ENCODE measurements around the gene UTP4. TPM values are rescaled to one million over a fixed set of nuclear protein-coding genes. Genes with fewer than 3 reads are reported as not detected.

Gene UTP4
- total RNA-seq, 3 donors from 2014 or later, result 24.6 to 34.1 (median 33.9) TPM

- Histone ChIP-seq H3K27ac (no peak overlapping the region), H3K4me3 (no peak overlapping the region), H3K27me3 (no peaks in the 10 kb centered on the region), H3K36me3 (no peaks in the 10 kb centered on the region), H3K9me3 (no peaks in the 10 kb centered on the region), H3K4me1 (peaks cover 0 to 9% of the 10 kb centered on the region in 2 donors)
- intact Hi-C loops (cut with DNase I; ENCODE audit: low total_unique reads), result no loop called here
- DNase-seq (ENCODE audit: low spot score in 2 of 2), result no peak
- TF ChIP-seq POLR2AphosphoS5 (IDR thresholded peaks at IDR 0.05), result no peak
- TF ChIP-seq POLR2A (IDR thresholded peaks at IDR 0.05), result no peak
- TF ChIP-seq CTCF (IDR thresholded peaks at IDR 0.05), result no peak
These were observed 17.5 kb upstream of the UTP4 start for GRCh38 chr16:69114976-69115355.

- intact Hi-C loops (cut with DNase I; ENCODE audit: low total_unique reads), result no loop called here
- DNase-seq (ENCODE audit: low spot score in 2 of 2), result no peak
- Histone ChIP-seq H3K4me1 (peaks cover 0 to 9% of the 10 kb centered on the region in 2 donors), H3K36me3 (no peaks in the 10 kb centered on the region), H3K27me3 (no peaks in the 10 kb centered on the region), H3K4me3 (no peak overlapping the region), H3K9me3 (no peaks in the 10 kb centered on the region), H3K27ac (no peak overlapping the region)
- TF ChIP-seq POLR2A (IDR thresholded peaks at IDR 0.05) (no peak), POLR2AphosphoS5 (IDR thresholded peaks at IDR 0.05) (no peak), CTCF (IDR thresholded peaks at IDR 0.05) (no peak)
These were observed 17.1 kb upstream of the UTP4 start for GRCh38 chr16:69115361-69115760.

- intact Hi-C loops (cut with DNase I; ENCODE audit: low total_unique reads), result no loop called here
- DNase-seq (ENCODE audit: low spot score in 2 of 2), result no peak
- Histone ChIP-seq H3K4me3 (no peak overlapping the region), H3K9me3 (no peaks in the 10 kb centered on the region), H3K36me3 (no peaks in the 10 kb centered on the region), H3K27ac (no peak overlapping the region), H3K27me3 (no peaks in the 10 kb centered on the region), H3K4me1 (peaks cover 0 to 9% of the 10 kb centered on the region in 2 donors)
- TF ChIP-seq POLR2A (IDR thresholded peaks at IDR 0.05), result no peak
- TF ChIP-seq POLR2AphosphoS5 (IDR thresholded peaks at IDR 0.05), result no peak
- TF ChIP-seq CTCF (IDR thresholded peaks at IDR 0.05), result no peak
These were observed 16.6 kb upstream of the UTP4 start for GRCh38 chr16:69115837-69116236.

GRCh38 chr16:69116256-69116875, 16.1 kb upstream of the UTP4 start:
- no peak overlapping the region for H3K4me3 ChIP-seq
- TF ChIP-seq POLR2AphosphoS5 (IDR thresholded peaks at IDR 0.05) (no peak), CTCF (IDR thresholded peaks at IDR 0.05) (no peak), POLR2A (IDR thresholded peaks at IDR 0.05) (no peak)
- no peak for DNase-seq (ENCODE audit: low spot score in 2 of 2)
- H3K4me1 ChIP-seq, result peaks cover 0 to 9% of the 10 kb centered on the region in 2 donors
- no peaks in the 10 kb centered on the region for H3K9me3 ChIP-seq
- intact Hi-C loops (cut with DNase I; ENCODE audit: low total_unique reads), result no loop called here
- no peak overlapping the region for H3K27ac ChIP-seq
- no peaks in the 10 kb centered on the region for H3K36me3 ChIP-seq
- no peaks in the 10 kb centered on the region for H3K27me3 ChIP-seq

GRCh38 chr16:69116906-69117305, 15.5 kb upstream of the UTP4 start:
- H3K9me3 ChIP-seq, result no peaks in the 10 kb centered on the region
- no peak overlapping the region for H3K4me3 ChIP-seq
- TF ChIP-seq CTCF (IDR thresholded peaks at IDR 0.05), result no peak
- no peak for TF ChIP-seq POLR2AphosphoS5 (IDR thresholded peaks at IDR 0.05)
- TF ChIP-seq POLR2A (IDR thresholded peaks at IDR 0.05), result no peak
- DNase-seq (ENCODE audit: low spot score in 2 of 2), result no peak
- no peaks in the 10 kb centered on the region for H3K27me3 ChIP-seq
- H3K4me1 ChIP-seq, result peaks cover 0 to 5% of the 10 kb centered on the region in 2 donors
- intact Hi-C loops (cut with DNase I; ENCODE audit: low total_unique reads), result no loop called here
- no peak overlapping the region for H3K27ac ChIP-seq
- H3K36me3 ChIP-seq, result no peaks in the 10 kb centered on the region

Measured in breast epithelium (tissue), 4 donors.